Measurements from ENCODE around the gene IMMP2L.

- TF ChIP-seq CTCF (optimal IDR thresholded peaks at IDR 0.05 in 1 of 3, IDR thresholded peaks at IDR 0.05 in 1 of 3, conservative IDR thresholded peaks at IDR 0.05 in 1 of 3; ENCODE audit: extremely low read depth in 1 of 3, insufficient read depth in 2 of 3, low read length in 3 of 3) (no peak), EZH2 (IDR thresholded peaks at IDR 0.05; ENCODE audit: low read length) (no peak)
These were observed 371.5 kb downstream of the IMMP2L start for GRCh38 chr7:111190804-111191203.

Measured in keratinocyte (primary cell).